Cardiac fibroblast (primary cell): ENCODE results near the gene BTN2A1.

Experiments used
- DNase-seq, 2 donors: peaks; one replicate each; pipeline versions ENCODE4 v3.0.0 to v3.0.0-alpha.2; 2010; ENCODE audit warnings: low read depth in 2 of 2
- H3K4me3 ChIP-seq, 2 donors: replicated peaks in 1 of 2; 1 replicate in 1 of 2; 2 replicates in 1 of 2; pipeline ENCODE4 v1.5.1; 2011; ENCODE audit warnings: low read depth in 2 of 2, low read length in 2 of 2, mild to moderate bottlenecking in 2 of 2, moderate library complexity in 1 of 2
- CTCF ChIP-seq: IDR thresholded peaks from one replicate; pipeline ENCODE4 v1.5.1; 2011; ENCODE audit warnings: low read depth, mild to moderate bottlenecking, low read length, inconsistent platforms

BTN2A1 gene

GRCh38 chr6:26475823-26476729, 18.3 kb downstream of the BTN2A1 start:
- TF ChIP-seq CTCF = no peak

GRCh38 chr6:26476896-26477295, 19.1 kb downstream of the BTN2A1 start:
- no peak overlapping the region for H3K4me3 ChIP-seq
- DNase-seq = no peak
- TF ChIP-seq CTCF = no peak

More at GRCh38 chr6:26475823-26476729, 18.3 kb downstream of the BTN2A1 start:
- no peak overlapping the region for H3K4me3 ChIP-seq
- peak in 1 of 2 donors; percentile 43 for DNase-seq

GRCh38 chr6:26477426-26477825, 19.7 kb downstream of the BTN2A1 start:
- no peak for TF ChIP-seq CTCF
- peak in 1 of 2 donors; percentile 26 for DNase-seq
- H3K4me3 ChIP-seq = no peak overlapping the region

- no peak for DNase-seq
- no peak overlapping the region for H3K4me3 ChIP-seq
- TF ChIP-seq CTCF = no peak
Measured at GRCh38 chr6:26478100-26478984, 20.6 kb downstream of the BTN2A1 start.

- TF ChIP-seq CTCF = no peak
- H3K4me3 ChIP-seq = no peak overlapping the region
- no peak for DNase-seq
Measured at GRCh38 chr6:26478985-26479278, 21.2 kb downstream of the BTN2A1 start.

GRCh38 chr6:26482338-26482737, 24.6 kb downstream of the BTN2A1 start:
- no peak for DNase-seq
- TF ChIP-seq CTCF = no peak
- H3K4me3 ChIP-seq = no peak overlapping the region
